WI38 (cell line): Measurements from ENCODE around the gene LIMD2.

Experiments
- H3K4me3 ChIP-seq: 2 replicates; pipeline ENCODE4 v1.5.1; 2011; ENCODE audit warnings: low read depth, mild to moderate bottlenecking, control low read depth, low read length
- TF ChIP-seq, protein P1 (sequence below): IDR thresholded peaks from 2 replicates; pipeline ENCODE4 v1.5.1; 2012; ENCODE audit warnings: low read depth, mild to moderate bottlenecking, control low read depth, low read length

The LIMD2 gene

DNA sequence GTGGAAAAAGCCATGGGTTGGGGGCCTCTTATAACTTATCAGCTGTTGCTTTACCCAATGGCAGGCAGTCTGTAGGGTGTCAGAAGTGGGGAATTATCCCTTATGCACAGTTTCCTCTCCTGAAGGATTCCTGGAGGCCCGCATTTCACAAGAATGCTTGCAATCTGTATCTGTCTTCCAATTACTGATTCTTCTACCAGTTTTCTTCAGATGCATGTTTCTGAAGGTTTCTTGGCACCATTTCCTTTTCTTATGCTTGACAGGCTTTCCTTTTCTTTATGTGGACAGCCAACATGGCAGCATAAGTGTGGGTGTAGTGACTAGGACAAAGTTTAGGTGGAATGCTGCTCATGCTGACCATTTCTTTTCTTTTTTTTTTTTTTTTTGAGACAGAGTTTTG, 41.6 kb downstream of the LIMD2 start:
- TF ChIP-seq, protein P1, sequence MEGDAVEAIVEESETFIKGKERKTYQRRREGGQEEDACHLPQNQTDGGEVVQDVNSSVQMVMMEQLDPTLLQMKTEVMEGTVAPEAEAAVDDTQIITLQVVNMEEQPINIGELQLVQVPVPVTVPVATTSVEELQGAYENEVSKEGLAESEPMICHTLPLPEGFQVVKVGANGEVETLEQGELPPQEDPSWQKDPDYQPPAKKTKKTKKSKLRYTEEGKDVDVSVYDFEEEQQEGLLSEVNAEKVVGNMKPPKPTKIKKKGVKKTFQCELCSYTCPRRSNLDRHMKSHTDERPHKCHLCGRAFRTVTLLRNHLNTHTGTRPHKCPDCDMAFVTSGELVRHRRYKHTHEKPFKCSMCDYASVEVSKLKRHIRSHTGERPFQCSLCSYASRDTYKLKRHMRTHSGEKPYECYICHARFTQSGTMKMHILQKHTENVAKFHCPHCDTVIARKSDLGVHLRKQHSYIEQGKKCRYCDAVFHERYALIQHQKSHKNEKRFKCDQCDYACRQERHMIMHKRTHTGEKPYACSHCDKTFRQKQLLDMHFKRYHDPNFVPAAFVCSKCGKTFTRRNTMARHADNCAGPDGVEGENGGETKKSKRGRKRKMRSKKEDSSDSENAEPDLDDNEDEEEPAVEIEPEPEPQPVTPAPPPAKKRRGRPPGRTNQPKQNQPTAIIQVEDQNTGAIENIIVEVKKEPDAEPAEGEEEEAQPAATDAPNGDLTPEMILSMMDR: no peak
- no peak overlapping the region for H3K4me3 ChIP-seq

DNA sequence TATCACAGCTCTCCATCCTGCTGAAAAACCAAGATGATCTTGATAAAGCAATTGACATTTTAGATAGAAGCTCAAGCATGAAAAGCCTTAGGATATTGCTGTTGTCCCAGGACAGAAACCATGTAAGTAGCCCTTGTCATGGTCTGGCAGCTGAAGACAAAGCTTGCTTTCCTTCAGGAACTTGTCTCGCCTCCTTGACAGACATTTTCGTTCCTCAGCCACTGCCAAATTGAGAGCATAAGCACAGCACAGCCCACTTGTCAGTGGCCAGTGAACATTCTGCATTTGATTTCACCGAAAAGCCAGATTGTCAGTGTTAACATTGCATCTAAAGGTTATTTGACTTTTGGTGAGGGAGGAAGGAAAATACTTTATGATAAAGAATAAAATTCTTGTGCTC, 42.1 kb downstream of the LIMD2 start:
- no peak overlapping the region for H3K4me3 ChIP-seq
- TF ChIP-seq, protein P1: no peak

- no peak overlapping the region for H3K4me3 ChIP-seq
- TF ChIP-seq, protein P1: no peak
These were observed 46.9 kb downstream of the LIMD2 start for GRCh38 chr17:63653050-63653449.

DNA sequence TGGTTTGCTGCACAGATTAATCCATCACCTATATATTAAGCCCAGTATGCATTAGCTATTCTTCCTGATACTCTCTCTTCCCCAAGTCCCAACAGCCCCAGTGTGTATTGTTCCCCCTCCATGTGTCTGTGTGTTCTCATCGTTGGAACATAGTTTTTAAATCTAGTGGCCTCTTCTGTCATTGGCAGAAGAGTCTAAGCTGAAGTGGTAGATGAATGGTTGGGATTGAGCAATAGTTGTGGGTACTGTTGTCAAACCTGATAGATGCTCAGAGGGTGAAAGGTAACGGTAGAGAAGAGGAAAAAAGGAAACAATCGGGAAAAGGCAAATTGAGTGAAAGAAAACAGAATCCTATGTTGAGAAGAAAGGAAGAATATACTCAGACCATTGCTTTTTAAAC, 47.8 kb downstream of the LIMD2 start:
- TF ChIP-seq, protein P1: no peak

GRCh38 chr17:63649813-63650212, 50.1 kb downstream of the LIMD2 start:
- no peak overlapping the region for H3K4me3 ChIP-seq
- TF ChIP-seq, protein P1: no peak

More for the DNA sequence above, 47.8 kb downstream of the LIMD2 start:
- H3K4me3 ChIP-seq: no peak overlapping the region

GRCh38 chr17:63647936-63648335, 52.0 kb downstream of the LIMD2 start:
- H3K4me3 ChIP-seq: no peak overlapping the region
- TF ChIP-seq, protein P1: no peak

DNA sequence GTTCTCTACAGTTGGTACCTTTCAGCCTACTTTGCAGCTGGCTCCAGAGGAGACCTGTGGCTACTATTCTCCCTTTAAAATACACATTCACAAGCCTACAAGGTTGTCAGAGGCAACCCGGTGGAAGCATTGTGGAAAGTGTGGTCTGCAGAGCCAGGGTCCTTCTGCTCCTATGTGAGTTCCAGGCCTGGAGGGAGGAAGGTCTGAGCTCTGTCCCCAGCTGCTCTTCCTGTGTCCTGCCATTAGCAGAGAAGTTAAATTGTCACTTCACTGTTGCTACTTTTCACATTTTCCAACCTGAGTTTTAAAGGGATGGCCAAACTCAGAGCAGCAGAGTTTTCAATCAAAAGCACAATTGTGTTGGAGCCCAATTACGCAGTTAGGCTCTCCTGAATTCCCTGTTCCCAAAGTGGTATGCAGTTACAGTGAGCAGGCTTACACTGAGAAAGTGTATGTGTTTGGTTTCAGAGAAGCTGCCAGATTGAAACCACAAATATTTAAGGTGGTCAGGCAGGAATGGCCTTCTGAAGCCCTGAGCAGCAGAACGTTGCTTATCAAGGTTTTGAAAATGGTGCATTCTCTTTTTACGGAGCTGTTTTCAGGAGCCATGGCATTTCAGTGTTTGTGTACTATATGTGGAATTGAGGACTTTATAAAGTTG, 52.7 kb downstream of the LIMD2 start:
- TF ChIP-seq, protein P1: no peak
- H3K4me3 ChIP-seq: no peak overlapping the region
